ENCODE measurements around the gene ZNF224.

DNA sequence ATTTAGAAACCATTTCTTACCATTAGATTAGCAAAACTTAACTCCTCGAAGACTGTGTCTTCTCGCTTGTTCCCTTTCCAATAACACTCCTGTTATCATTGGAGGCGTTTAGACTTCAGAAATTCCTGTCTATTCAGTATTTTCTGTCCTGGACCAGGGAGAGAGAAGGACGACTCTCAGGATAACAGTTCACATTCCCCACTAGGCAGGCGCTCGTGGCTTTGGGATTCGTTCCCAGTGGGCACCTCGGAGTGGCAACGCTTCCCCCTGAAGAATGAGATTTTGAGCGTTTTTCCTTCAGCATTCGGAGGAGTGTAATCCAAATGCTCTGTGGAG is 18.6 kb downstream of the ZNF224 start:
- TF ChIP-seq POLR2A (IDR thresholded peaks at IDR 0.05) (no peak), CTCF (IDR thresholded peaks at IDR 0.05) (no peak), EP300 (IDR thresholded peaks at IDR 0.05) (no peak)
